Stimulated activated CD8-positive, alpha-beta memory T cell treated with anti-CD3 and anti-CD28 coated beads, Interleukin-15, amount 100 ng/mL, for 1 hour (primary cell): Measurements from ENCODE around the gene NDUFS6.

ENCODE experiments used
- DNase-seq: peaks from one replicate; pipeline ENCODE4 v3.0.0-alpha.2; 2020; ENCODE audit warnings: low read depth

The NDUFS6 gene

GRCh38 chr5:1817261-1818043 is 16.2 kb downstream of the NDUFS6 start:
- DNase-seq = no peak

GRCh38 chr5:1818784-1819183 is 17.6 kb downstream of the NDUFS6 start:
- DNase-seq = no peak

GRCh38 chr5:1819458-1819857 is 18.3 kb downstream of the NDUFS6 start:
- no peak for DNase-seq

- DNase-seq = no peak
Measured at GRCh38 chr5:1820381-1820780, 19.2 kb downstream of the NDUFS6 start.

- DNase-seq = no peak
Measured at GRCh38 chr5:1820926-1821325, 19.7 kb downstream of the NDUFS6 start.

- DNase-seq = no peak
Measured at GRCh38 chr5:1821862-1822261, 20.7 kb downstream of the NDUFS6 start.

GRCh38 chr5:1823381-1824034 is 22.3 kb downstream of the NDUFS6 start:
- no peak for DNase-seq

GRCh38 chr5:1824109-1824821 is 23.1 kb downstream of the NDUFS6 start:
- no peak for DNase-seq

GRCh38 chr5:1824903-1825841 is 24.0 kb downstream of the NDUFS6 start:
- DNase-seq = no peak

GRCh38 chr5:1826235-1826980 is 25.2 kb downstream of the NDUFS6 start:
- no peak for DNase-seq

GRCh38 chr5:1827025-1827885 is 26.0 kb downstream of the NDUFS6 start:
- no peak for DNase-seq

GRCh38 chr5:1827886-1828397 is 26.7 kb downstream of the NDUFS6 start:
- no peak for DNase-seq

- no peak for DNase-seq
Measured at GRCh38 chr5:1830571-1831228, 29.5 kb downstream of the NDUFS6 start.

GRCh38 chr5:1831257-1831656 is 30.1 kb downstream of the NDUFS6 start:
- no peak for DNase-seq

- DNase-seq = no peak
Measured at GRCh38 chr5:1831677-1832313, 30.6 kb downstream of the NDUFS6 start.

- no peak for DNase-seq
Measured at GRCh38 chr5:1832511-1833250, 31.5 kb downstream of the NDUFS6 start.

- DNase-seq = no peak
Measured at GRCh38 chr5:1833264-1834021, 32.2 kb downstream of the NDUFS6 start.
